Body of pancreas (tissue), 4 donors: ENCODE data around the gene EPHA4.

Experiments
- POLR2A ChIP-seq, 3 donors: fragments of 450-650 bp; IDR thresholded peaks; one replicate each; pipeline ENCODE4 v1.6.1; 2016; ENCODE audit warnings: antibody characterized with exemption in 3 of 3, mild to moderate bottlenecking in 2 of 3
- TF ChIP-seq, protein P1 (sequence below), 7 experiments: fragments of 450-650 bp in 4 of 7; fragments of 200-600 bp in 3 of 7; sonication (generic) in 3 of 7; IDR thresholded peaks; one replicate each; pipeline ENCODE4 v1.5.1; 2016 to 2019; ENCODE audit warnings: antibody characterized with exemption in 7 of 7

GRCh38 chr2:221461901-221462300 lies 110.2 kb downstream of the EPHA4 start:
- TF ChIP-seq POLR2A (IDR thresholded peaks at IDR 0.05), result no peak
- TF ChIP-seq, protein P1, sequence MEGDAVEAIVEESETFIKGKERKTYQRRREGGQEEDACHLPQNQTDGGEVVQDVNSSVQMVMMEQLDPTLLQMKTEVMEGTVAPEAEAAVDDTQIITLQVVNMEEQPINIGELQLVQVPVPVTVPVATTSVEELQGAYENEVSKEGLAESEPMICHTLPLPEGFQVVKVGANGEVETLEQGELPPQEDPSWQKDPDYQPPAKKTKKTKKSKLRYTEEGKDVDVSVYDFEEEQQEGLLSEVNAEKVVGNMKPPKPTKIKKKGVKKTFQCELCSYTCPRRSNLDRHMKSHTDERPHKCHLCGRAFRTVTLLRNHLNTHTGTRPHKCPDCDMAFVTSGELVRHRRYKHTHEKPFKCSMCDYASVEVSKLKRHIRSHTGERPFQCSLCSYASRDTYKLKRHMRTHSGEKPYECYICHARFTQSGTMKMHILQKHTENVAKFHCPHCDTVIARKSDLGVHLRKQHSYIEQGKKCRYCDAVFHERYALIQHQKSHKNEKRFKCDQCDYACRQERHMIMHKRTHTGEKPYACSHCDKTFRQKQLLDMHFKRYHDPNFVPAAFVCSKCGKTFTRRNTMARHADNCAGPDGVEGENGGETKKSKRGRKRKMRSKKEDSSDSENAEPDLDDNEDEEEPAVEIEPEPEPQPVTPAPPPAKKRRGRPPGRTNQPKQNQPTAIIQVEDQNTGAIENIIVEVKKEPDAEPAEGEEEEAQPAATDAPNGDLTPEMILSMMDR (IDR thresholded peaks at IDR 0.05), result no peak
